Activated T-helper 2 cell treated with anti-CD3 and anti-CD28 coated beads, Interferon-gamma antibody, Interleukin-2, Interleukin-4, amounts not matched to agents 10 μg/mL and 5 μg/mL and 100 μg/mL, durations not matched to agents 14 hours and 24 hours and 36 hours (primary cell): ENCODE data around the gene ATE1. TPM values are rescaled to one million over a fixed set of nuclear protein-coding genes. Genes with fewer than 3 reads are reported as not detected.
"Not testable (repeated sequence)": the region's sequence is repeated elsewhere in the genome, so short reads cannot be mapped to it uniquely, and the experiment has no call there.

Experiments
- DNase-seq: peaks from one replicate; pipeline ENCODE4 v3.0.0; 2021; ENCODE audit warnings: low spot score
- H3K27ac Mint-ChIP-seq: one replicate; pipeline ENCODE4 v1.8.0; 2021; ENCODE audit warnings: mixed read lengths
- H3K27me3 Mint-ChIP-seq: one replicate; pipeline ENCODE4 v1.8.0; 2021; ENCODE audit warnings: low read depth, mixed read lengths
- H3K36me3 Mint-ChIP-seq: one replicate; pipeline ENCODE4 v1.8.0; 2021; ENCODE audit warnings: low read depth, mixed read lengths
- H3K4me1 Mint-ChIP-seq: one replicate; pipeline ENCODE4 v1.8.0; 2021; ENCODE audit warnings: low read depth, mixed read lengths
- H3K4me3 Mint-ChIP-seq: one replicate; pipeline ENCODE4 v1.8.0; 2021; ENCODE audit warnings: low read depth, mild to moderate bottlenecking, moderate library complexity, mixed read lengths
- H3K9me3 Mint-ChIP-seq: one replicate; pipeline ENCODE4 v1.8.0; 2021; ENCODE audit warnings: mixed read lengths
- intact Hi-C: fragments of 100-400 bp; cut with micrococcal nuclease; formaldehyde crosslinking; loops from one replicate; pipeline ENCODE4 v1.15.1; 2023
- total RNA-seq: library from RNA; stranded (reverse); gene quantifications from 2 replicates; pipeline ENCODE4 v1.2.3, GENCODE V29; 2022

Gene ATE1
- 33.6 and 34.9 TPM in 2 replicates for total RNA-seq

GRCh38 chr10:121927841-121928527 is at the start of gene ATE1:
Gene ATE1 (minus strand): TSS chr10:121928031. CDS start chr10:121927949, 82 bp downstream.
- no peaks in the 10 kb centered on the region for H3K9me3 Mint-ChIP-seq
- no peaks in the 10 kb centered on the region for H3K27me3 Mint-ChIP-seq
- intact Hi-C loops = loop anchor here (1.0 to 10.0 kb wide), 3 partner anchors 46 to 1077 kb away; partner anchors contain the start of genes PLEKHA1 and WDR11
- DNase-seq = peak; percentile 77
- H3K4me1 Mint-ChIP-seq = peaks cover 18% of the 10 kb centered on the region
- peak within 1 kb of the TSS; percentile 98 for H3K27ac Mint-ChIP-seq
- peak within 1 kb of the TSS; percentile 94 for H3K4me3 Mint-ChIP-seq
- peaks cover 15% of the 10 kb centered on the region for H3K36me3 Mint-ChIP-seq

GRCh38 chr10:121976607-121977006 is 48.8 kb upstream of the ATE1 start:
- no peak for DNase-seq
- Mint-ChIP-seq H3K9me3 (peaks cover 19% of the 10 kb centered on the region), H3K27me3 (no peaks in the 10 kb centered on the region), H3K4me1 (peaks cover 12% of the 10 kb centered on the region), H3K36me3 (peaks cover 19% of the 10 kb centered on the region), H3K4me3 (peak overlapping the region; percentile 26), H3K27ac (no peak overlapping the region)
- intact Hi-C loops = no loop called here

GRCh38 chr10:121975295-121976086 is 47.7 kb upstream of the ATE1 start:
- no peak for DNase-seq
- Mint-ChIP-seq H3K4me3 (peak overlapping the region; percentile 64), H3K4me1 (peaks cover 12% of the 10 kb centered on the region), H3K36me3 (peaks cover 27% of the 10 kb centered on the region), H3K9me3 (peaks cover 19% of the 10 kb centered on the region), H3K27me3 (no peaks in the 10 kb centered on the region), H3K27ac (no peak overlapping the region)
- intact Hi-C loops = no loop called here

GRCh38 chr10:121974535-121975294 is 46.9 kb upstream of the ATE1 start, which contains the start of gene NSMCE4A:
Gene NSMCE4A (minus strand): TSS chr10:121975217. CDS start chr10:121975165, 52 bp downstream.
- Mint-ChIP-seq H3K27ac (no peak within 1 kb of the TSS), H3K9me3 (peaks cover 19% of the 10 kb centered on the region), H3K4me3 (peak within 1 kb of the TSS; percentile 86), H3K4me1 (peaks cover 12% of the 10 kb centered on the region), H3K36me3 (peaks cover 29% of the 10 kb centered on the region), H3K27me3 (no peaks in the 10 kb centered on the region)
- DNase-seq = peak; percentile 67
- intact Hi-C loops = loop anchor here (1.0 kb wide), 1 partner anchor 46 kb away; the partner anchor contains the start of gene ATE1

- peak overlapping the region; percentile 86 for H3K4me3 Mint-ChIP-seq
- H3K27ac Mint-ChIP-seq = no peak overlapping the region
- intact Hi-C loops = loop anchor here (1.0 kb wide), 1 partner anchor 46 kb away; the partner anchor contains the start of gene ATE1
- no peaks in the 10 kb centered on the region for H3K27me3 Mint-ChIP-seq
- peaks cover 12% of the 10 kb centered on the region for H3K4me1 Mint-ChIP-seq
- no peak for DNase-seq
- peaks cover 32% of the 10 kb centered on the region for H3K36me3 Mint-ChIP-seq
- peaks cover 19% of the 10 kb centered on the region for H3K9me3 Mint-ChIP-seq
Observed at GRCh38 chr10:121974019-121974534, 46.2 kb upstream of the ATE1 start.

- H3K9me3 Mint-ChIP-seq, intact Hi-C loops, H3K27me3 Mint-ChIP-seq, H3K4me3 Mint-ChIP-seq, DNase-seq, H3K27ac Mint-ChIP-seq: not testable (repeated sequence)
- H3K4me1 Mint-ChIP-seq = peaks cover 11% of the 10 kb centered on the region
- H3K36me3 Mint-ChIP-seq = peaks cover 53% of the 10 kb centered on the region
Observed at GRCh38 chr10:121969086-121969485, 41.3 kb upstream of the ATE1 start.

- peaks cover 50% of the 10 kb centered on the region for H3K36me3 Mint-ChIP-seq
- no peaks in the 10 kb centered on the region for H3K9me3 Mint-ChIP-seq
- H3K4me1 Mint-ChIP-seq = no peaks in the 10 kb centered on the region
- no peak overlapping the region for H3K4me3 Mint-ChIP-seq
- no peak overlapping the region for H3K27ac Mint-ChIP-seq
- H3K27me3 Mint-ChIP-seq = no peaks in the 10 kb centered on the region
- no peak for DNase-seq
- intact Hi-C loops = no loop called here
Observed at GRCh38 chr10:121965996-121966395, 38.2 kb upstream of the ATE1 start.

GRCh38 chr10:121961456-121961855 is 33.6 kb upstream of the ATE1 start:
- Mint-ChIP-seq H3K4me3 (no peak overlapping the region), H3K4me1 (peaks cover 2% of the 10 kb centered on the region), H3K27ac (no peak overlapping the region), H3K27me3 (no peaks in the 10 kb centered on the region), H3K36me3 (peaks cover 53% of the 10 kb centered on the region), H3K9me3 (no peaks in the 10 kb centered on the region)
- DNase-seq = no peak
- intact Hi-C loops = no loop called here

GRCh38 chr10:121959671-121960070 is 31.8 kb upstream of the ATE1 start:
- no peak for DNase-seq
- H3K27ac Mint-ChIP-seq = no peak overlapping the region
- no peak overlapping the region for H3K4me3 Mint-ChIP-seq
- no peaks in the 10 kb centered on the region for H3K9me3 Mint-ChIP-seq
- H3K36me3 Mint-ChIP-seq = peaks cover 51% of the 10 kb centered on the region
- peaks cover 3% of the 10 kb centered on the region for H3K4me1 Mint-ChIP-seq
- H3K27me3 Mint-ChIP-seq = no peaks in the 10 kb centered on the region
- intact Hi-C loops = no loop called here

GRCh38 chr10:121956111-121957061 is 28.6 kb upstream of the ATE1 start:
- H3K9me3 Mint-ChIP-seq = no peaks in the 10 kb centered on the region
- H3K4me3 Mint-ChIP-seq = no peak overlapping the region
- H3K4me1 Mint-ChIP-seq = peaks cover 3% of the 10 kb centered on the region
- H3K27ac Mint-ChIP-seq = no peak overlapping the region
- intact Hi-C loops = no loop called here
- H3K27me3 Mint-ChIP-seq = no peaks in the 10 kb centered on the region
- no peak for DNase-seq
- H3K36me3 Mint-ChIP-seq = peaks cover 39% of the 10 kb centered on the region

GRCh38 chr10:121952226-121952625 is 24.4 kb upstream of the ATE1 start:
- Mint-ChIP-seq H3K4me1 (peaks cover 3% of the 10 kb centered on the region), H3K27me3 (no peaks in the 10 kb centered on the region), H3K27ac (no peak overlapping the region), H3K36me3 (peaks cover 23% of the 10 kb centered on the region), H3K9me3 (no peaks in the 10 kb centered on the region), H3K4me3 (no peak overlapping the region)
- intact Hi-C loops = no loop called here
- DNase-seq = no peak
